GM21576 (cell line): ENCODE results near the gene MUC4.
"Not testable (repeated sequence)": the region's sequence is repeated elsewhere in the genome, so short reads cannot be mapped to it uniquely, and the experiment has no call there.

Experiments
- ATAC-seq: cut with Tn5 transposase; IDR thresholded peaks from one replicate; pipeline ENCODE4 v1.9.1; 2021; ENCODE audit warnings: mild to moderate bottlenecking, moderate library complexity; ENCODE audit not compliant: unreplicated experiment

Gene MUC4

GRCh38 chr3:195788711-195789581 is 22.8 kb downstream of the MUC4 start:
- no peak for ATAC-seq

GRCh38 chr3:195785781-195786405 is 25.8 kb downstream of the MUC4 start:
- ATAC-seq = not testable (repeated sequence)

- not testable (repeated sequence) for ATAC-seq
These were observed 27.7 kb downstream of the MUC4 start for GRCh38 chr3:195784031-195784430.

- not testable (repeated sequence) for ATAC-seq
These were observed 30.5 kb downstream of the MUC4 start for GRCh38 chr3:195781236-195781635.

- ATAC-seq = no peak
These were observed 33.8 kb downstream of the MUC4 start for GRCh38 chr3:195777975-195778374.

- ATAC-seq = no peak
These were observed 36.8 kb downstream of the MUC4 start for GRCh38 chr3:195774917-195775316.

- ATAC-seq = no peak
These were observed 37.7 kb downstream of the MUC4 start for GRCh38 chr3:195773956-195774537.

GRCh38 chr3:195771646-195772300 is 40.0 kb downstream of the MUC4 start:
- no peak for ATAC-seq

GRCh38 chr3:195770841-195771645 is 40.7 kb downstream of the MUC4 start:
- not testable (repeated sequence) for ATAC-seq

GRCh38 chr3:195770081-195770840 is 41.5 kb downstream of the MUC4 start:
- ATAC-seq = no peak

- ATAC-seq = no peak
These were observed 42.2 kb downstream of the MUC4 start for GRCh38 chr3:195769551-195769950.

- ATAC-seq = no peak
These were observed 42.9 kb downstream of the MUC4 start for GRCh38 chr3:195768831-195769303.

GRCh38 chr3:195768414-195768813 is 43.3 kb downstream of the MUC4 start:
- ATAC-seq = no peak

- ATAC-seq = no peak
These were observed 43.9 kb downstream of the MUC4 start for GRCh38 chr3:195767792-195768191.

GRCh38 chr3:195766671-195767070 is 45.1 kb downstream of the MUC4 start:
- ATAC-seq = no peak

GRCh38 chr3:195764961-195765706 is 46.6 kb downstream of the MUC4 start:
- no peak for ATAC-seq

GRCh38 chr3:195763843-195764825 is 47.6 kb downstream of the MUC4 start:
- no peak for ATAC-seq
